WTC11 (cell line): Measurements from ENCODE around the gene GOLGA8B.
"Not testable (repeated sequence)": the region's sequence is repeated elsewhere in the genome, so short reads cannot be mapped to it uniquely, and the experiment has no call there.

ENCODE experiments used
- ETV6 ChIP-seq: sonication (generic); formaldehyde crosslinking; IDR thresholded peaks from 2 replicates; pipeline ENCODE4 v1.8.1; 2022; ENCODE audit warnings: mild to moderate bottlenecking, missing genetic modification reagents
- IRF1 ChIP-seq: sonication (generic); formaldehyde crosslinking; IDR thresholded peaks from 2 replicates; pipeline ENCODE4 v1.8.0; 2023; ENCODE audit warnings: missing genetic modification reagents
- JUN ChIP-seq: sonication (generic); formaldehyde crosslinking; IDR thresholded peaks from 2 replicates; pipeline ENCODE4 v1.8.0; 2023; ENCODE audit warnings: mild to moderate bottlenecking, missing genetic modification reagents
- SP1 ChIP-seq: sonication (generic); formaldehyde crosslinking; conservative IDR thresholded peaks from 2 replicates; pipeline ENCODE4 v1.8.1; 2022; ENCODE audit warnings: missing genetic modification reagents
- TEAD4 ChIP-seq: sonication (generic); formaldehyde crosslinking; IDR thresholded peaks from 2 replicates; pipeline ENCODE4 v1.8.0; 2022; ENCODE audit warnings: mild to moderate bottlenecking, missing genetic modification reagents
- ZNF263 ChIP-seq: sonication (generic); formaldehyde crosslinking; IDR thresholded peaks from 2 replicates; pipeline ENCODE4 v1.8.1; 2022; ENCODE audit warnings: low read depth, mild to moderate bottlenecking, moderate library complexity, missing genetic modification reagents
- ZNF396 ChIP-seq: fragments of 250-450 bp; sonication (Bioruptor Pico); IDR thresholded peaks from 2 replicates; pipeline ENCODE4 v1.8.0; 2021; ENCODE audit warnings: mild to moderate bottlenecking, moderate library complexity, borderline replicate concordance
- TF ChIP-seq, protein P1 (sequence below): fragments of 200-600 bp; IDR thresholded peaks from 2 replicates; pipeline ENCODE4 v1.8.0; 2022; ENCODE audit warnings: antibody characterized with exemption
- TF ChIP-seq, protein P2 (sequence below): sonication (generic); formaldehyde crosslinking; IDR thresholded peaks from 2 replicates; pipeline ENCODE4 v1.8.1; 2023; ENCODE audit warnings: mild to moderate bottlenecking, missing genetic modification reagents
- TF ChIP-seq, protein P3 (sequence below): sonication (generic); formaldehyde crosslinking; IDR thresholded peaks from 2 replicates; pipeline ENCODE4 v1.8.1; 2022; ENCODE audit warnings: low read depth, mild to moderate bottlenecking, moderate library complexity, missing genetic modification reagents, borderline replicate concordance
- TF ChIP-seq, protein P4 (sequence below): sonication (generic); formaldehyde crosslinking; IDR thresholded peaks from 2 replicates; pipeline ENCODE4 v1.8.1; 2023; ENCODE audit warnings: mild to moderate bottlenecking, missing genetic modification reagents, moderate library complexity

DNA sequence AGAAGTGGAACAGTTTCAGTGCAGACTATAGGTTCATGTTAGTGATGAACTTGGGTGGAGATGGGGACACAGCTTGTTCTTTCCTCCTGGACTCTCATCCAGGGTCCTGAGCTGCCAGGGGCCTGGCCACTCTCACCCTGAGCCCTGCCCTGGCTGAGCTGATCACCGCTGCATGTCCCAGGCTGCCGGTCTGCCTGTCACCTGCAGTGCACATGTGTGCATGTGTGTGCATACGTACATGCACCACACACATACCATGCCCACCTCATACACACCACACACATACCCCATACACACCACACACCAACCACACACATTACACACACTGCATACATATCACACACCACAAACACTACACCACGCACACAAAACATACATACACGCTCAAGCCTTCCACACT, 29.3 kb downstream of the GOLGA8B start:
- not testable (repeated sequence) for TF ChIP-seq ZNF396 (CRISPR knock-in tag); JUN (CRISPR knock-in tag); ZNF263 (CRISPR knock-in tag); SP1 (CRISPR knock-in tag); TEAD4; ETV6 (CRISPR knock-in tag); IRF1 (CRISPR knock-in tag)
- TF ChIP-seq, protein P1, sequence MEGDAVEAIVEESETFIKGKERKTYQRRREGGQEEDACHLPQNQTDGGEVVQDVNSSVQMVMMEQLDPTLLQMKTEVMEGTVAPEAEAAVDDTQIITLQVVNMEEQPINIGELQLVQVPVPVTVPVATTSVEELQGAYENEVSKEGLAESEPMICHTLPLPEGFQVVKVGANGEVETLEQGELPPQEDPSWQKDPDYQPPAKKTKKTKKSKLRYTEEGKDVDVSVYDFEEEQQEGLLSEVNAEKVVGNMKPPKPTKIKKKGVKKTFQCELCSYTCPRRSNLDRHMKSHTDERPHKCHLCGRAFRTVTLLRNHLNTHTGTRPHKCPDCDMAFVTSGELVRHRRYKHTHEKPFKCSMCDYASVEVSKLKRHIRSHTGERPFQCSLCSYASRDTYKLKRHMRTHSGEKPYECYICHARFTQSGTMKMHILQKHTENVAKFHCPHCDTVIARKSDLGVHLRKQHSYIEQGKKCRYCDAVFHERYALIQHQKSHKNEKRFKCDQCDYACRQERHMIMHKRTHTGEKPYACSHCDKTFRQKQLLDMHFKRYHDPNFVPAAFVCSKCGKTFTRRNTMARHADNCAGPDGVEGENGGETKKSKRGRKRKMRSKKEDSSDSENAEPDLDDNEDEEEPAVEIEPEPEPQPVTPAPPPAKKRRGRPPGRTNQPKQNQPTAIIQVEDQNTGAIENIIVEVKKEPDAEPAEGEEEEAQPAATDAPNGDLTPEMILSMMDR = not testable (repeated sequence)
- TF ChIP-seq, protein P2, sequence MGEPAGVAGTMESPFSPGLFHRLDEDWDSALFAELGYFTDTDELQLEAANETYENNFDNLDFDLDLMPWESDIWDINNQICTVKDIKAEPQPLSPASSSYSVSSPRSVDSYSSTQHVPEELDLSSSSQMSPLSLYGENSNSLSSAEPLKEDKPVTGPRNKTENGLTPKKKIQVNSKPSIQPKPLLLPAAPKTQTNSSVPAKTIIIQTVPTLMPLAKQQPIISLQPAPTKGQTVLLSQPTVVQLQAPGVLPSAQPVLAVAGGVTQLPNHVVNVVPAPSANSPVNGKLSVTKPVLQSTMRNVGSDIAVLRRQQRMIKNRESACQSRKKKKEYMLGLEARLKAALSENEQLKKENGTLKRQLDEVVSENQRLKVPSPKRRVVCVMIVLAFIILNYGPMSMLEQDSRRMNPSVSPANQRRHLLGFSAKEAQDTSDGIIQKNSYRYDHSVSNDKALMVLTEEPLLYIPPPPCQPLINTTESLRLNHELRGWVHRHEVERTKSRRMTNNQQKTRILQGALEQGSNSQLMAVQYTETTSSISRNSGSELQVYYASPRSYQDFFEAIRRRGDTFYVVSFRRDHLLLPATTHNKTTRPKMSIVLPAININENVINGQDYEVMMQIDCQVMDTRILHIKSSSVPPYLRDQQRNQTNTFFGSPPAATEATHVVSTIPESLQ (CRISPR knock-in tag) = not testable (repeated sequence)
- TF ChIP-seq, protein P3, sequence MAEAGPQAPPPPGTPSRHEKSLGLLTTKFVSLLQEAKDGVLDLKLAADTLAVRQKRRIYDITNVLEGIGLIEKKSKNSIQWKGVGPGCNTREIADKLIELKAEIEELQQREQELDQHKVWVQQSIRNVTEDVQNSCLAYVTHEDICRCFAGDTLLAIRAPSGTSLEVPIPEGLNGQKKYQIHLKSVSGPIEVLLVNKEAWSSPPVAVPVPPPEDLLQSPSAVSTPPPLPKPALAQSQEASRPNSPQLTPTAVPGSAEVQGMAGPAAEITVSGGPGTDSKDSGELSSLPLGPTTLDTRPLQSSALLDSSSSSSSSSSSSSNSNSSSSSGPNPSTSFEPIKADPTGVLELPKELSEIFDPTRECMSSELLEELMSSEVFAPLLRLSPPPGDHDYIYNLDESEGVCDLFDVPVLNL = not testable (repeated sequence)
- TF ChIP-seq, protein P4, sequence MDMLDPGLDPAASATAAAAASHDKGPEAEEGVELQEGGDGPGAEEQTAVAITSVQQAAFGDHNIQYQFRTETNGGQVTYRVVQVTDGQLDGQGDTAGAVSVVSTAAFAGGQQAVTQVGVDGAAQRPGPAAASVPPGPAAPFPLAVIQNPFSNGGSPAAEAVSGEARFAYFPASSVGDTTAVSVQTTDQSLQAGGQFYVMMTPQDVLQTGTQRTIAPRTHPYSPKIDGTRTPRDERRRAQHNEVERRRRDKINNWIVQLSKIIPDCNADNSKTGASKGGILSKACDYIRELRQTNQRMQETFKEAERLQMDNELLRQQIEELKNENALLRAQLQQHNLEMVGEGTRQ (CRISPR knock-in tag) = not testable (repeated sequence)
